NCI-H2171 treated with DMSO at 0.1 percent for 48 hours (cell line): ENCODE measurements around the gene INO80.
A peak's percentile ranks its signal among the peaks of the same experiment; 100 is the strongest.

Source experiments
- DNase-seq: peaks from one replicate; lab custom pipeline; 2025; lab: John Stamatoyannopoulos, UW

Gene INO80

DNA sequence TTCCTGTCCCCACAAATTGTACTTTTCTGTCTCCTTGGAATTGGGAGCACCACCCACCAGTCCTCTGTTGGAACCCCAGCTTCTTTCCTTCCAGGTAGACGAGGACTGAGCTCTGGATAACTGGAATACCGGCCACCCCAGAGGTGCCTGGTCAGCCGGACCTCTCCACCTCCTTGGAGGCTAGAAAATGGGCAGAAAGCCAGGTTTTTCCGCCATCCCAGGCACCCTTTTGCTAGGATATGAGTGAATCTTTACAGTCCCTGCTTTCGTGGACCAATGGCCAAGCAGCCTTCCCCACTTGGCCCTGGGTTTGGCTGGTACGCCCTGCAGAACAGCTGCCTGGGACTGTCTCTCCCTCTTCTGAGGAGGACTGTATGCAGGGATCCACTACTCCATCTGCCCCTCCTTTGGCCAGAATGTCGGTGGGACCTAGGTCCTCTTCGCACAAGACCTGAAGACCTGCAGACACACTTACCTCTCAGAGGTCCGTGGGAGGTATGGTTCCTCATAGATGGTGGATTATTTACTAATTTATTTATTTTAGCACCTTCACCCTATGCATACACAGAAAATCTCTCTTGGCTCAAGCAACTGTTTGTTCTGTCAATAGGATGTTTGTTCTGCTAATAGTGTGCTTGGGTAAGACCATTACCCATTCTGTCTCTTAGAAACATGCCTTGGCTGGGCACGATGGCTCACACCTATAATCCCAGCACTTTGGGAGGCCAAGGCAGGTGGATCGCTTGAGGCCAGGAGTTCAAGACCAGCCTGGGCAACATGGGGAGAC lies 171.4 kb downstream of the INO80 start:
- DNase-seq = no peak

DNA sequence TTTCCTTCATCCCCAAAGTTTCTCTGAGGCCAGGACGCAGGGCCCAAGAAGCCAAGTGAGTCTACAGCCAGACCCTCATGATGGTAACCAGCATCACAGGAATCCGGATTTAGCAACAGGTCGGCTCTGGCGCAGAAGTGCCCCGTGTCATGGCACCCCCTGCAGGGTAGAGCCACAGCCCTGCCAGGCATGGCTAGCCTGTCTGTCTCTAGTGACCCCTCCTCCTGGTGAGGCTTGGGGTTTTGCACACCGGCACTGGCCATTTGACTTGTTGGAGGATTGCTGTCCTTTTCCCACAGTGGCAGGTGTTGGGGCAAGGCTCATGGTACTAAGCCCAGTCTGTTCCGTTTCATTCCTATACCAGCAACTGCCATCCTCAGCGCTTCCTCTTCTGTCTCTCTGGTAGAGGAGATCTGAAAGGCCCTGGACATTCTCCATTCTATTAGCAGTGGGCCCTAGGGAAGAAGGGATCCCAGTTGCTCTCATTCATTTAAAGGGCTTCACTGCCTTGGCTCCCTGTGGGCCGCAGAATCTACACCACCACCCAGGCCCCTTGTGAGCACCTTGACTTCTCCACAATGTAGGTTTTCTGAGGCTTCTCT lies 172.2 kb downstream of the INO80 start:
- no peak for DNase-seq

DNA sequence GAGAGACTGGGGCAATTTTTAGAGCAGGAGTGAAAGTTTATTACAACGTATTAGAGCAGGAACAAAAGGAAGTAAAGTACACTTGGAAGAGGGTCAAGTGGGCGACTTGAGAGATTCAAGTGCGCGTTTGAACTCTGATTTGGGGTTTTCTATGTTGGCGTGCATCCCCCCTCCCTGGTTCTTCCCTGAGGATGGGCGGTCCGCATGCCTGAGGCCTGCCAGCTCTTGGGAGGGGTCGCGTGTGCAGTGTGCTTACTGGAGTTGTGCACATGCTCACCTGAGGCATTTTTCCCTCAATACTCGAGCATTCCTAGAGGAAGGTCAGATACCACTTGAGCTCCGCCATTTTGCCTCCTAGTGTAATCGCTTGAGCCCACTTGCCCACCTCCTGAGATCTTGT lies 173.2 kb downstream of the INO80 start:
- DNase-seq = no peak

DNA sequence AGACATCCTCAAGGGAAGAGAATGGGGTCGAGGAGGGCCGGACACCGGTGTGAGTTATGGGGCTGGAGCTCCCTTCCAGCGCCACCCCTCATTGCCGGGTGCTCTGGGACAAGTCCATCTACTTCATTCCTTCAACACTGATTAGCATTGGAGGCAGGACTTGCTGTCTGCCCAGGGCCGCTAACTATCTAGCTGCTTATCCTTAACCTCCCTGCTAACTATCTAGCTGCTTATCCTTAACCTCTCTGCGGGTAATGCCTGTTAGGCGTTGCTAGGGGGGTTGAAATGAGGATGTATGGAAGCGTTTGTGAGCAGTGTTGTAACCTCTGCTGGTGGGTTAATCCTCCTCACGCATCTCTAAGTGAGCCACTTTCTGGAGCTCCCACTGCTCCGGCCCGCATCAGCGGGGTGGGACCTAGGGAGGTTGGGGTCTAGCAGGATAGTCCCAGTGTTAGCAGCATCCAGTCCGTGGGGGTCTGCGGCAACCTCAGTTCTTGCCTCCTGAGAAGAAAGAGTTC lies 173.7 kb downstream of the INO80 start:
- no peak for DNase-seq

DNA sequence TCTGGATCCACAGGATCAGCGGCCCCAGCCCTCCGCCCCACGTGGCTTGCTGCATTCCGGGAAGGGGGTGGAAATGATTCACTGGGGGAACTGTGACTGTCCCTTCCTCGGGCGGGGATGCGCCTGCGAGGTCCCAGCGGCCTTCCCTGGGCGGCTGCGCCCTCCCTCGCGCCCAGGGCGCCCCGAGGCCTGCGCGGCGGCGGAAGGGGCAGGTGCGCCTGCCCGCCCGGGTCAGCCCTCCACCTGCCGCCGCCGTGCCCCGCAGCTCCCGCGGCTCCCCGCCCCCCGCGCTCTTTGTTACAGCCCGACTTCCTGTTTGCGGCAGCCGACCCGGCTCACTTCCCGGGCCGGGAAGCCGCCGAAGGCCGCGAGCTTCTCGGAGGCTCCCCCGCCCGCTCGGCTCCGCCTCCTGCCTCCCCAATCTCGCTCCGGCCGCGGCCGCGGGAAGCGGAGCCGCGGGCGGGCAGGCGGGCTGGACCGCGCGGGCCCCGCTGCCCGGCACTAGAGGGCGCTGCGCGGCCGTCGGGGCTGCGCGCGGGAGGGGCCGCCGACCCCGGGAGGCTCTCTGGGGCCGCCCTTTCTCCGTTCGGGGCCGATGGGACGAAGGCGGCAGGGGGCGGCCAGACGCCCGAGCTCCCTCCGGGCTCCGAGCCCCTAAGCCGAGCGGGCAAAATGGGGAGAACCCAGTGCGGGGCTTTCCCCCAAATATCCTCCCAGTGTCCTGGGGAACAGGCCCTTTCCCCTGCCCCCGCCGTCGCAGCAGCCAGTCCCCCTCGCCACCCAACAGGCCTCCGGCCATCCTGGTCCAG lies 174.3 kb downstream of the INO80 start:
- peak; percentile 76 for DNase-seq

DNA sequence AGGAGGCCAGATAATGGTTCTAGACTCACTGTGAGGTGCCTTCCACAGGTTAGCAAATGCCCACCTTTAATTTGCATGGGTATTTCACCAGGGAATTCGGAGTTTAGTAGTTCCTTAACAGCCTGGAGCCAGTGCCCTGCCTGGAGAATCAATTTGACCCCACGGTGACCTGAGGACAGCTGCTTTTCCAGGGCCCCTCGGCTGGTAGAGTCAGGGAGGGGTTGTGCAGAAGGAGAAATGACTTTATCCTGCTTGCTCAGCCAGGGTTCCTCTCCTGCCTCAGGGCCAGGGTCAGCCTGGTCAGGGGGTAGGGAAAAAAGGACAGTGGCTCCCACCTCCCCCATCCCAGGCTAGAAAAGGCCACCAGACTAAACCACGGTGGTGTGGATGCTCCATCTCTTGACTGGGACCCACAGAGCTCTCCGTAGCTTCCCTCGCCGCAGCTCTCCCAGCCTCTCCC lies 175.0 kb downstream of the INO80 start:
- DNase-seq = peak; percentile 47

DNA sequence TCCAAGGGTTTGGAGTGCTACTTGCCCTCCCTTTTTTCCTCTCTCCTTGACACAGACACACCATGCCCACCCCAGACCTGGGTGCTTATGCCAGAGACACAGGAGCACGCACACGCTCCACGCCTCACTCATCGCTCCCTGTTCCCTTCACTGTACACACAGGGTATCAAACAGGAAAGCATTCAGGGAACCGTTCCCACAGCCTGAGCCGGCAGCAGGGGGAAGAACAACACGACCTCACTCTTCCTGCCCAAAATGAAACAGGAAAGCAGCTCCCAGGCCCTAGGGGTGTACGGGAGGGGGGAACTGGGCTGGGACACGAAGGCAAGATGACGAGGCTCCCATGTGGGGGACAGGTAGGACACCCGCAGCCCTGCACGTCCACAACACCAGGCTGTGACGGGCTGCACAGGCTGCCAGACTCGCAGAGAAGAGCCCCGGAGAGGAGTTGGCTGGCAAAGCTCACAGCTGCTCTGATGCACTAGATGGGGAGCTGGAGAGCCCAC lies 175.7 kb downstream of the INO80 start:
- DNase-seq = peak; percentile 67

DNA sequence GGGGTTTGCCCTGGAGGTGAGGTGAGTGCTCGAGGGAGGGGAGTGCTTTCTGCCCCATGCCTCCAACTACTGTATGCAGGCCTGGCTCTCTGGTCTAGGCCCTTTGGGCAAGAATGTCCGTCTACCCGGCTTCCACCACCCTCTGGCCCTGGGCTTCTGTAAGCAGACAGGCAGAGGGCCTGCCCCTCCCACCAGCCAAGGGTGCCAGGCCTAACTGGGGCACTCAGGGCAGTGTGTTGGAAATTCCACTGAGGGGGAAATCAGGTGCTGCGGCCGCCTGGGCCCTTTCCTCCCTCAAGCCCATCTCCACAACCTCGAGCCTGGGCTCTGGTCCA lies 177.6 kb downstream of the INO80 start:
- DNase-seq = no peak

DNA sequence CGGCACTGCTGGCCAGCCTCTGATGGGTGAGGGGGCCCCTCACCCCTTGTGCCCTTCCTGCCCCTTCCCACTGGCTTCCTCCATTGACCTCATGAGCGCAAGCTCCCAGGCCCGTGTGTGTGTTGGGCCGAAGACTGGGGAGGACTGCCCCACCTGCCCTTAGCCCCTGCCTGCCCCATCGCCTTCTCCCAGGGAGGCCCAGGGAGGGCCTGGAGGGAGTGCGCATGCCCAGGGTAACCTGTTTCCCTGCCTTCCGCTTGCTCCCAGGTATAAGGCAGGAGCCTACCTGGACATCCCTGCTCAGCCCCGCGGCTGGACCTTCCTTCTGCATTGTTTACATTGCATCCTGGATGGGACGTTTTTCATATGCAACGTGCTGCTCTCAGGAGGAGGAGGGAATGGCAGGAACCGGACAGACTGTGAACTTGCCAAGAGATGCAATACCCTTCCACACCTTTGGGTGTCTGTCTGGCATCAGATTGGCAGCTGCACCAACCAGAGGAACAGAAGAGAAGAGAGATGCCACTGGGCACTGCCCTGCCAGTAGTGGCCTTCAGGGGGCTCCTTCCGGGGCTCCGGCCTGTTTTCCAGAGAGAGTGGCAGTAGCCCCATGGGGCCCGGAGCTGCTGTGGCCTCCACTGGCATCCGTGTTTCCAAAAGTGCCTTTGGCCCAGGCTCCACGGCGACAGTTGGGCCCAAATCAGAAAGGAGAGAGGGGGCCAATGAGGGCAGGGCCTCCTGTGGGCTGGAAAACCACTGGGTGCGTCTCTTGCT lies 178.1 kb downstream of the INO80 start:
- no peak for DNase-seq

DNA sequence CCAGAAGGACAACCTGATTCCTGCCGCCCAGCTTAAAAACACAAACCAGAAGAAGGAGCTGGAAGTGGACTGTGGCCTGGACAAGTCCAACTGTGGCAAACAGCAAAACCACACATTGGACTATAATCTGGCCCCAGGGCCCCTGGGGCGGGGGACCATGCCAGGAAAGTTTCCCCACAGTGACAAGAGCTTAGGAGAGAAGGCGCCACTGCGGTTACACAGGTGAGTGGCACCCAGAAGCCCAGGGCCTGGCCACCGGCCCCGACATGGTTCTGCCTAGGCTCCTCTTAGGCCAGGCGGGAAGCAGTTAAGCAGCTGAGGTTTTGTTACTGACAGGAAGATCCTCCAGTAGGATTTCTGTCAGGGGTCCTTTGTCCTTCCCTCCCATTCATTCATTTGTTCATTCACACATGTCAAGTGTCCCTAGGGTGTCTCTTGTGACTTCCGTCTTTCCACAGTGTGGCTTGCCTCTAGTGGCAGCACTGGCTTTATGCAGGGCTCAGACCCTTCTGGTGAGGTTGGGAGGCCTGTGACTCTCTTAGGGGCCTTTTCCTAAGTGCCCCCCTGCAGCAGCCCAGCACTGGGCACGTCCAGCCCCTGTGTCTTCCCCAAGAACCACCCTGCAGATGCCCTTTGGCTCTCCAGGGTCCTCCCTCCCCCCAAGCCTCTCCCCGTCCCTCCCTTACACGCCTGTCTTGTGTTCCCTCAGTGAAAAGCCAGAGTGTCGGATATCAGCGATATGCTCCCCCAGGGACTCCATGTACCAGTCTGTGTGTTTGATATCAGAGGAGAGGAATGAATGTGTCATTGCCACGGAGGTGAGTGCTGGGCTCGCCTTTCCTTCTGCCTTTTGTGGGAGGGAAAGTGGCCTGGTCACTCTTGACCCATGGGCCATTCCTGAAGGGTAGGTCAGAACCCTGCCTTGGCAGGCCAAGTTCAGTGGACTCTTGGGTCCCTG lies 179.1 kb downstream of the INO80 start:
- DNase-seq = peak; percentile 89

DNA sequence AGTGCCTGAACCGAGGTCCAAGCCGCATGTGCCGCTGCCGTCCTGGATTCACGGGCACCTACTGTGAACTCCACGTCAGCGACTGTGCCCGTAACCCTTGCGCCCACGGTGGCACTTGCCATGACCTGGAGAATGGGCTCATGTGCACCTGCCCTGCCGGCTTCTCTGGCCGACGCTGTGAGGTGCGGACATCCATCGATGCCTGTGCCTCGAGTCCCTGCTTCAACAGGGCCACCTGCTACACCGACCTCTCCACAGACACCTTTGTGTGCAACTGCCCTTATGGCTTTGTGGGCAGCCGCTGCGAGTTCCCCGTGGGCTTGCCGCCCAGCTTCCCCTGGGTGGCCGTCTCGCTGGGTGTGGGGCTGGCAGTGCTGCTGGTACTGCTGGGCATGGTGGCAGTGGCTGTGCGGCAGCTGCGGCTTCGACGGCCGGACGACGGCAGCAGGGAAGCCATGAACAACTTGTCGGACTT lies 179.8 kb downstream of the INO80 start:
- DNase-seq = no peak

DNA sequence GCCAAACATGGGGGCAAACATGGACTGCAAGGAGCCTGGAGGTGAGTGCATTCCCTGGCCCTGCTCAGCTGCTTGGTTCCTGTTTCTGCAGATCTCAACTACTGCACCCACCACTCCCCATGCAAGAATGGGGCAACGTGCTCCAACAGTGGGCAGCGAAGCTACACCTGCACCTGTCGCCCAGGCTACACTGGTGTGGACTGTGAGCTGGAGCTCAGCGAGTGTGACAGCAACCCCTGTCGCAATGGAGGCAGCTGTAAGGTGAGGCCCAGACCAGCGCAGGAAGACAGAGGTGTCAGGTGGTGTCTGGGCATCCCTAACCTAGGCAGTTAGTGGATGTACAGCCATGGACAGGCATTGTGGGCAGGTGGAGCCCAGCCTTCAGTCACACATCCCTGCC lies 181.6 kb downstream of the INO80 start:
- no peak for DNase-seq

DNA sequence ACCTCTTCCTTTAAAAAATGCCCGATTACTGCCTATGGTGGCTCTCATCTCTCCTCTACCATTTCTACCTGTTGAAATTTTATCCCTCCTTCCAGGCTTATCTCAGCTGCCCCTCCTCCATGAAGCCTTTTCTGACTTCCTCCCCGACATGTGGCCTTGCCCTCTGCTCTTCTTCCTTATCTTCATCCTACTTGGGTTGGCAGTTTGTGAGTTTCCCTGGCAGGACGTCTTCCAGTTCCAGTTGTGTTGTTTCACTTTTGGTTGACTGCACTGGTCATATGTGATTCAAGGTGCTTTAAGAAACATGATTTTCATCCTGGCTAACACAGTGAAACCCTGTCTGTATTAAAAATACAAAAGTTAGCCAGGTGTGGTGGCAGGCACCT lies 182.6 kb downstream of the INO80 start:
- no peak for DNase-seq

DNA sequence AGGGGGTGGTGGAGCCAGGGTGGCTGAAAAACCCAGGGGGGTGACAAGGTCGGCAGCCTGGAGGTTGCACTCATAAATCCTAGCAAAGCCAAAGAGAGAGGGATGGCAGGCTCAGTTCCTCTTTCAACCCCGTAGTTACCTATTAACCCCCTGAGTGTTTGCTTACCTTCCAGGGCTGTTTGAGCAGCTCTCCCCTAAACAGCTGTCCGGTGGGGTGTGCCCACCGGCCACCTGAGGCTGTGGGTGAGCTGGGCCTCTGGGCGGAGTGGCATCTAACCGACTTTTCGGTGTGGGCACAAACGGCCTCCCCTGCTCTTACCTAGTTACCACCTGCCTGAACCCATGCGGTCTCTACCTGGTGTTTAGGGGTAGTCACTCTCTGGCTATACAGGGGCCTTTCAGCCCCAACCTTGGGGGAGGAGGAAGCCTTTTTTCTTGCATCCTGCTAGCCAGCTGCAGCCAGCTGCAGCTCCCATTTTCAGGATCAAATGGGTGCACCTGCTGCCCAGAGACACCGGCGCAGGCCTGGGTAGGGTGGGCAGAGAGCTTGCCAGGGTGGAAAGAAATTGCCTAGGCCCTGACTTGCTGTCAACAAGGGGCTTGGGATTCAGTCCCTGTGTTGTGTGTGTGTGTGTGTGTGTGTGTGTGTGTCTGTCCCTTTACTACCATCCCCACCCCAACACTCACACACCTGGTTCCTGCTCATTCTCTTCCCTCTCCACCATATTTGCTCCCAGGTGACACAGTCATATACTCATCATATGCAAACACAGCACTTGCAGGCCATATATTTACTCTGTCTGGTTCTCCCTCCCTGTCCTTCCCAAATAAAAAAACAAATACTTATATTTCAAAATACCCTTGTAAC lies 183.2 kb downstream of the INO80 start:
- DNase-seq = no peak

DNA sequence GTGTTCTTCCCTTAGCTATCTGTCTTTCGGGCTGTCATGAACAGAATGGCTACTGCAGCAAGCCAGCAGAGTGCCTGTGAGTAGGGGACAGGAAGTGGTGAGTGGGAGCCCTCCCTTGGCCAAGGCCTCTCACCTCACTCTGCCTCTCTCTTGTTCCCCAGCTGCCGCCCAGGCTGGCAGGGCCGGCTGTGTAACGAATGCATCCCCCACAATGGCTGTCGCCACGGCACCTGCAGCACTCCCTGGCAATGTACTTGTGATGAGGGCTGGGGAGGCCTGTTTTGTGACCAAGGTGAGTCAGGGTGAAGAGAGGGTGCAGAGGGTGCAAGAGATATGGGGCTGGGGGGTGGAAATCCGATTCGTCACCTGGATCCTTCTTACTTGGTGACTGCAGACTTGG lies 183.9 kb downstream of the INO80 start:
- no peak for DNase-seq

DNA sequence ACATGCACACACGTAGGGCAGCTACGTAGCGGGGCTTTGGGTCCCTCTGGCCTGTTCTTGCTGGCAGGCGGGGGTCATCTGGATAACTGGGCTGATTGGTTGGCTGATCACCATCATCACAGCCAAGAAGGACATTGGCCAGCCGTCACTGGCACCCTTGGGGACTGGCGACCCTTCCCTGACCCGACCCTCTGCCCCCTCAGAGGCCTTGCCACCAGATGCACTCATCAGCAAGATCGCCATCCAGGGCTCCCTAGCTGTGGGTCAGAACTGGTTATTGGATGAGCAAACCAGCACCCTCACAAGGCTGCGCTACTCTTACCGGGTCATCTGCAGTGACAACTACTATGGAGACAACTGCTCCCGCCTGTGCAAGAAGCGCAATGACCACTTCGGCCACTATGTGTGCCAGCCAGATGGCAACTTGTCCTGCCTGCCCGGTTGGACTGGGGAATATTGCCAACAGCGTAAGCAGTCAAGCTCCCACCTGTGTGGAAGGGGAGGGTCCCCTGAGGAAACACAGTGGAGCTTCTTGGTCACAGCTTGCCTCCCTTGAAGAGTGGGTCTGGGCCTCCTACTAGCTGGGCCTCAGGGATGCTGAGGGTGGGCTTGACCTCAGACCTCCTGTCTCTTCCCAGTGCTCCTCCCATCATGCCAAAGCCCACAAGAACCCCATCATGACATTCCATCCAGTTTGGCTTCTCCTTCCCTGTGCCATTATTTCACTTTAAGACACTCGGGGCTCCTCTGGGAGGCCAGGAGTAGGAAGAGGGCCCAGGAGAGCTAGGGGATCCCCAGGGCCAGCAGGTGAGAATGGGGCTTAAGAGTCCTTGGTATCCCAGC lies 184.6 kb downstream of the INO80 start:
- no peak for DNase-seq

DNA sequence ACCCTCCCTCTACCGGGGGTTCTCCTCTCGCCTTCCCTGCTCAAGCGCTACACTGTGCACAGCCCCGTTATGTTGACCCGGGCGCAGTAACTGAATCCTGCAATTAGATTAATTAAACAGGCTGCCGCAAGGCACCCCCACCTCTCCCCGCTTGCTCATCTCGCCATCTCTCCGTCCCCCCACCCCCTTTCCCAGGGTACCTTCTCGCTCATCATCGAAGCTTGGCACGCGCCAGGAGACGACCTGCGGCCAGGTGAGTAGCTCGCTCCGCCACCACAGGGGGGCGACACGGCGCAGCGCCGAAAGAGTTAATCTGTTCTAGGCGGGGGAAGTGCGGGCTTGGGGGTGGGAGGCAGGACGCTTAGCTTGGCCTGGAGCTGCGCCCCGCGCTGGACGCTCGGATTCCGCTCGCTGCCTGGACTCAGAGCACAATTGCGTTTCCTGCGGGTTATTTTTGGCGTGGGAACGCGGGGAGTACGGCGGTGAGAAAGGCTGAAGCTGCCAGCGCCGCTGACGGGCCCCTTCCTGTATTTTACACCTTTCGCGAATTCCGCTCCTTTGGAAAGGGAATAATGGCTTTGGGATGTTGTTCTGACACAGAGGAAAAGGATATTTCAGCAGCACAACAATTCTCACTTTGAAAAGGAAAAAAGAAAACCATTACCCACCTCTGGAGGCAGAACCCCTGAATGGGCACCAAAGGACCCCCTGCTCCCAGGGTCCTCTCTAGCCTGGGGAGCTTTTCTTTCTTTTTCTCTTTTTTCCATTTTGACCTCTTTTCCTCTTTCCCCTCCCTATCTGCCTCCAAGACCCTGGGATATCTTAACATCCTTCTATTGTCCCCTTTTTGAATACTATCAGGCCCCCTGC lies 185.4 kb downstream of the INO80 start:
- DNase-seq = peak; percentile 60
